Measurements from ENCODE around the gene HADHA. TPM values are rescaled to one million over a fixed set of nuclear protein-coding genes. Genes with fewer than 3 reads are reported as not detected.

Gene HADHA
- polyA plus RNA-seq, 1 donor (not counting 4 experiments of a cell fraction or from before 2014, with no cell fraction given), result 150 TPM

DNA sequence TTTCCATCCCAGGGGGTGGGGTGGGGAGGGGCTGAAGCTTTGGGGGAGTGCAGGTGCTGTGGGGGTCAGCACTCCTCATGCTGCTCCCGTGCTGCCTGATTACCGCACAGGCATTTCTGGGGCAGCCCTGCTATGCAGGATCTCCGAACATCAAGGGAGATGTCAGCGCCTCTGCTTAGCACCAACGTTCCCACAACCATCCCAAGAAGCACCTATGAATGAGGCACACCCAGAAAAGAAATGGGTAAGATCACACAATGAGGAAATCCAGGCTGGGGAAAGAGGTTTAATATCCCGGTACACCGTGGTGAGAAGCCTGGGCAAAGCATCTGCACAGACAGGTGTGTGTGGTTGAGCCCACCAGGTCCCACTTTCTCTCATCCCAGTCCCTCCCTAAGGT is 54.1 kb downstream of the HADHA start:
- peaks cover 9 to 27% of the 10 kb centered on the region in 2 experiments for H3K36me3 ChIP-seq (ENCODE audit: control insufficient read depth in 2 of 2, extremely low read depth in 1 of 2, insufficient read depth in 2 of 2, low read length in 2 of 2)
- no peak overlapping the region for H3K4me2 ChIP-seq (ENCODE audit: control insufficient read depth, extremely low read depth, insufficient read depth, low read depth, low read length)
- no peaks in the 10 kb centered on the region for H3K27me3 ChIP-seq (ENCODE audit: control insufficient read depth, extremely low read depth, insufficient read depth, low read length)
- no peaks in the 10 kb centered on the region for H4K20me1 ChIP-seq (ENCODE audit: control insufficient read depth, extremely low read depth, insufficient read depth, low read length)
- no peak overlapping the region for H3K9ac ChIP-seq (ENCODE audit: control insufficient read depth, extremely low read depth, insufficient read depth, low read length)
- dilution Hi-C loops (cut with MboI; ENCODE audit: extremely low pct_ligation_motif_present, low sequenced_read_pairs), result no loop called here
- no peaks in the 10 kb centered on the region for H3K9me1 ChIP-seq (ENCODE audit: control insufficient read depth, extremely low read depth, insufficient read depth, low read length)
- no peak for TF ChIP-seq EZH2 (IDR thresholded peaks at IDR 0.05; ENCODE audit: low read length)
- TF ChIP-seq, protein P1, sequence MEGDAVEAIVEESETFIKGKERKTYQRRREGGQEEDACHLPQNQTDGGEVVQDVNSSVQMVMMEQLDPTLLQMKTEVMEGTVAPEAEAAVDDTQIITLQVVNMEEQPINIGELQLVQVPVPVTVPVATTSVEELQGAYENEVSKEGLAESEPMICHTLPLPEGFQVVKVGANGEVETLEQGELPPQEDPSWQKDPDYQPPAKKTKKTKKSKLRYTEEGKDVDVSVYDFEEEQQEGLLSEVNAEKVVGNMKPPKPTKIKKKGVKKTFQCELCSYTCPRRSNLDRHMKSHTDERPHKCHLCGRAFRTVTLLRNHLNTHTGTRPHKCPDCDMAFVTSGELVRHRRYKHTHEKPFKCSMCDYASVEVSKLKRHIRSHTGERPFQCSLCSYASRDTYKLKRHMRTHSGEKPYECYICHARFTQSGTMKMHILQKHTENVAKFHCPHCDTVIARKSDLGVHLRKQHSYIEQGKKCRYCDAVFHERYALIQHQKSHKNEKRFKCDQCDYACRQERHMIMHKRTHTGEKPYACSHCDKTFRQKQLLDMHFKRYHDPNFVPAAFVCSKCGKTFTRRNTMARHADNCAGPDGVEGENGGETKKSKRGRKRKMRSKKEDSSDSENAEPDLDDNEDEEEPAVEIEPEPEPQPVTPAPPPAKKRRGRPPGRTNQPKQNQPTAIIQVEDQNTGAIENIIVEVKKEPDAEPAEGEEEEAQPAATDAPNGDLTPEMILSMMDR (optimal IDR thresholded peaks at IDR 0.05 in 1 of 3, IDR thresholded peaks at IDR 0.05 in 1 of 3, conservative IDR thresholded peaks at IDR 0.05 in 1 of 3; ENCODE audit: extremely low read depth in 1 of 3, insufficient read depth in 2 of 3, low read length in 3 of 3), result no peak
- H3K4me1 ChIP-seq (ENCODE audit: control insufficient read depth, extremely low read depth, insufficient read depth, low read length), result no peaks in the 10 kb centered on the region
- no peak for FAIRE-seq
- H2AFZ ChIP-seq (ENCODE audit: control insufficient read depth, low read length), result no peak overlapping the region
- no peak overlapping the region for H3K4me3 ChIP-seq (ENCODE audit: control insufficient read depth in 2 of 3, extremely low read depth in 1 of 3, insufficient read depth in 2 of 3, low read depth in 1 of 3, low read length in 3 of 3)
- no peak for DNase-seq (ENCODE audit: low read depth, low spot score)
- no peak overlapping the region for H3K27ac ChIP-seq (ENCODE audit: control insufficient read depth, insufficient read depth, low read length)
- H3K9me3 ChIP-seq (ENCODE audit: control insufficient read depth, low read depth, low read length), result no peaks in the 10 kb centered on the region
- no peaks in the 10 kb centered on the region for H3K79me2 ChIP-seq (ENCODE audit: control insufficient read depth, insufficient read depth, low read length)

DNA sequence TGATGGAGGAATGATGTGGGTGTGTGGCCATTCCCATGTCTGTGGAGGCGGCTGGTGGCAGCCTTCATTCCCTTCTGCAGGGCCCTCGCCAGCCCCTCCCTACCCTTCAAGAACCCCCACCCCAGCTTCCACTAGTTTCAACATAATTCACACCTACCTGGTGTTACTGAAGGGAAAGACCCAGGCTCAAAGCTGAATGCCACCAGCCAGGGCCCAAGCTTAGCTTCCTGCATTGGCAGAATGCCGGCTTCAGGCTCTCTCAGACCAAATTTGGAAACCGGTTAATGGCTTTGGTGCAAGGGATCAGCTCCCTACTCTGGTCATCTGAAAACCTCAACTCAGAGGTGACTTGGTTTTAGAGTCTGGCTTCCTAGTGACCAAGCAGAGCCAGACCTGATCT is 54.7 kb downstream of the HADHA start:
- Histone ChIP-seq H3K9me1 (ENCODE audit: control insufficient read depth, extremely low read depth, insufficient read depth, low read length) (no peaks in the 10 kb centered on the region), H3K9me3 (ENCODE audit: control insufficient read depth, low read depth, low read length) (no peaks in the 10 kb centered on the region), H3K4me1 (ENCODE audit: control insufficient read depth, extremely low read depth, insufficient read depth, low read length) (no peaks in the 10 kb centered on the region), H3K9ac (ENCODE audit: control insufficient read depth, extremely low read depth, insufficient read depth, low read length) (no peak overlapping the region), H2AFZ (ENCODE audit: control insufficient read depth, low read length) (no peak overlapping the region), H3K36me3 (ENCODE audit: control insufficient read depth in 2 of 2, extremely low read depth in 1 of 2, insufficient read depth in 2 of 2, low read length in 2 of 2) (peaks cover 9 to 23% of the 10 kb centered on the region in 2 experiments), H3K79me2 (ENCODE audit: control insufficient read depth, insufficient read depth, low read length) (no peaks in the 10 kb centered on the region), H3K27me3 (ENCODE audit: control insufficient read depth, extremely low read depth, insufficient read depth, low read length) (no peaks in the 10 kb centered on the region), H3K27ac (ENCODE audit: control insufficient read depth, insufficient read depth, low read length) (no peak overlapping the region), H3K4me3 (ENCODE audit: control insufficient read depth in 2 of 3, extremely low read depth in 1 of 3, insufficient read depth in 2 of 3, low read depth in 1 of 3, low read length in 3 of 3) (no peak overlapping the region), H4K20me1 (ENCODE audit: control insufficient read depth, extremely low read depth, insufficient read depth, low read length) (no peaks in the 10 kb centered on the region), H3K4me2 (ENCODE audit: control insufficient read depth, extremely low read depth, insufficient read depth, low read depth, low read length) (no peak overlapping the region)
- FAIRE-seq (no peak), DNase-seq (ENCODE audit: low read depth, low spot score) (no peak)
- dilution Hi-C loops (cut with MboI; ENCODE audit: extremely low pct_ligation_motif_present, low sequenced_read_pairs), result no loop called here
- no peak for TF ChIP-seq EZH2 (IDR thresholded peaks at IDR 0.05; ENCODE audit: low read length)
- TF ChIP-seq, protein P1 (optimal IDR thresholded peaks at IDR 0.05 in 1 of 3, IDR thresholded peaks at IDR 0.05 in 1 of 3, conservative IDR thresholded peaks at IDR 0.05 in 1 of 3; ENCODE audit: extremely low read depth in 1 of 3, insufficient read depth in 2 of 3, low read length in 3 of 3), result no peak

Measured in keratinocyte (primary cell).